Endodermal cell (in vitro differentiated cells): ENCODE results near the gene MAPK9. TPM values are rescaled to one million over a fixed set of nuclear protein-coding genes. Genes with fewer than 3 reads are reported as not detected.
A peak's percentile ranks its signal among the peaks of the same experiment; 100 is the strongest.

ENCODE experiments used
- DNase-seq: peaks from one replicate; pipeline ENCODE4 v3.0.0-alpha.2; 2017
- H3K27ac ChIP-seq: 2 replicates; pipeline ENCODE4 v1.5.1; 2013; ENCODE audit warnings: mild to moderate bottlenecking, low read depth, low read length, moderate library complexity
- H3K27me3 ChIP-seq: 2 replicates; pipeline ENCODE4 v1.6.1; 2013; ENCODE audit warnings: mild to moderate bottlenecking, low read length, moderate library complexity; ENCODE audit not compliant: insufficient read depth, control insufficient read depth, poor library complexity, severe bottlenecking
- H3K36me3 ChIP-seq: 2 replicates; pipeline ENCODE4 v1.7.0; 2013; ENCODE audit warnings: mild to moderate bottlenecking, low read length, moderate library complexity; ENCODE audit not compliant: control insufficient read depth, insufficient read depth
- H3K4me1 ChIP-seq: one replicate; pipeline ENCODE4 v1.7.0; 2013; ENCODE audit warnings: low read length; ENCODE audit not compliant: control insufficient read depth, insufficient read depth
- H3K4me3 ChIP-seq: 2 replicates; pipeline ENCODE4 v1.5.1; 2013; ENCODE audit warnings: mild to moderate bottlenecking, low read length, moderate library complexity
- H3K9ac ChIP-seq: 2 replicates; pipeline ENCODE4 v1.6.1; 2013; ENCODE audit warnings: mild to moderate bottlenecking, low read length, moderate library complexity; ENCODE audit not compliant: poor library complexity, severe bottlenecking; ENCODE audit errors: extremely low read depth
- H3K9me3 ChIP-seq: 2 replicates; pipeline ENCODE4 v1.6.1; 2013; ENCODE audit warnings: mild to moderate bottlenecking, low read length, moderate library complexity; ENCODE audit not compliant: control insufficient read depth
- H3K27ac Mint-ChIP-seq: 2 replicates; pipeline ENCODE4 v1.8.0; 2020; ENCODE audit warnings: mixed read lengths
- H3K27me3 Mint-ChIP-seq: 2 replicates; pipeline ENCODE4 v1.8.0; 2021; ENCODE audit warnings: mild to moderate bottlenecking, mixed read lengths; ENCODE audit not compliant: insufficient read depth
- H3K36me3 Mint-ChIP-seq: 2 replicates; pipeline ENCODE4 v1.8.0; 2020; ENCODE audit warnings: low read depth, mixed read lengths
- H3K4me1 Mint-ChIP-seq: 2 replicates; pipeline ENCODE4 v1.8.0; 2020; ENCODE audit warnings: mixed read lengths
- H3K4me3 Mint-ChIP-seq: 2 replicates; pipeline ENCODE4 v1.8.0; 2020; ENCODE audit warnings: mild to moderate bottlenecking, moderate library complexity, mixed read lengths
- H3K9me3 Mint-ChIP-seq: 2 replicates; pipeline ENCODE4 v1.8.0; 2020; ENCODE audit warnings: mild to moderate bottlenecking, mixed read lengths
- CTCF ChIP-seq: fragments of 200-600 bp; sonication (generic); conservative IDR thresholded peaks from 2 replicates; pipeline ENCODE4 v1.5.0; 2021; ENCODE audit warnings: antibody characterized with exemption, mild to moderate bottlenecking
- WGBS, 2 experiments: methylation state at CpG; one replicate each; pipeline versions ENCODE4 v1.1.5 to v1.1.7; 2013; ENCODE audit warnings: missing lambda C conversion rate in 2 of 2, mixed read lengths in 1 of 2; ENCODE audit not compliant: insufficient coverage in 1 of 2, insufficient read length in 1 of 2; 5-methylcytosine and 5-hydroxymethylcytosine counted together
- total RNA-seq, 2 donors: library from RNA; stranded (reverse); fragmentation: NEBNext Ultra II Directional in 1 of 2; extraction: Animal tissue kit (Norgen Biotek cat#: 25700) in 1 of 2; gene quantifications; 2 replicates in 1 of 2; 3 replicates in 1 of 2; pipeline ENCODE4 v1.2.1, GENCODE V29; 2021

The MAPK9 gene
- total RNA-seq, 2 donors from 2014 or later: 45.6 to 51.8 TPM

- no peaks in the 10 kb centered on the region for H3K9me3 Mint-ChIP-seq
- Histone ChIP-seq H3K9ac (no peak overlapping the region), H3K36me3 (peaks cover 52% of the 10 kb centered on the region), H3K4me1 (no peaks in the 10 kb centered on the region), H3K27ac (no peak overlapping the region), H3K9me3 (no peaks in the 10 kb centered on the region), H3K27me3 (no peaks in the 10 kb centered on the region), H3K4me3 (no peak overlapping the region)
- H3K27ac Mint-ChIP-seq: no peak overlapping the region
- peaks cover 39% of the 10 kb centered on the region for H3K36me3 Mint-ChIP-seq
- no peak overlapping the region for H3K4me3 Mint-ChIP-seq
- H3K4me1 Mint-ChIP-seq: no peaks in the 10 kb centered on the region
- DNase-seq: no peak
- H3K27me3 Mint-ChIP-seq: no peaks in the 10 kb centered on the region
- no peak for TF ChIP-seq CTCF
- 93 to 95% methylated on average over 19 to 20 of the region's 20 CpGs for WGBS, 2 experiments
These were observed 24.7 kb upstream of the MAPK9 start for GRCh38 chr5:180316586-180316985.

GRCh38 chr5:180315762-180316212 is 23.9 kb upstream of the MAPK9 start:
- no peaks in the 10 kb centered on the region for H3K4me1 ChIP-seq
- H3K9ac ChIP-seq: no peak overlapping the region
- Mint-ChIP-seq H3K9me3 (no peaks in the 10 kb centered on the region), H3K27me3 (no peaks in the 10 kb centered on the region), H3K36me3 (peaks cover 42% of the 10 kb centered on the region), H3K4me3 (no peak overlapping the region), H3K27ac (no peak overlapping the region), H3K4me1 (no peaks in the 10 kb centered on the region)
- peak; percentile 89 for DNase-seq
- H3K27me3 ChIP-seq: no peaks in the 10 kb centered on the region
- H3K27ac ChIP-seq: no peak overlapping the region
- peak; percentile 96 for TF ChIP-seq CTCF
- peaks cover 46% of the 10 kb centered on the region for H3K36me3 ChIP-seq
- WGBS, 2 experiments: 94 to 95% methylated on average over 7 to 9 of the region's 9 CpGs
- no peak overlapping the region for H3K4me3 ChIP-seq
- no peaks in the 10 kb centered on the region for H3K9me3 ChIP-seq

GRCh38 chr5:180313677-180314505 is 22.0 kb upstream of the MAPK9 start:
- DNase-seq: no peak
- no peaks in the 10 kb centered on the region for H3K27me3 Mint-ChIP-seq
- no peak overlapping the region for H3K27ac Mint-ChIP-seq
- Histone ChIP-seq H3K9me3 (no peaks in the 10 kb centered on the region), H3K27me3 (no peaks in the 10 kb centered on the region), H3K9ac (no peak overlapping the region), H3K4me1 (no peaks in the 10 kb centered on the region), H3K27ac (no peak overlapping the region), H3K4me3 (no peak overlapping the region), H3K36me3 (peaks cover 35% of the 10 kb centered on the region)
- TF ChIP-seq CTCF: no peak
- H3K9me3 Mint-ChIP-seq: no peaks in the 10 kb centered on the region
- H3K4me3 Mint-ChIP-seq: no peak overlapping the region
- peaks cover 34% of the 10 kb centered on the region for H3K36me3 Mint-ChIP-seq
- H3K4me1 Mint-ChIP-seq: no peaks in the 10 kb centered on the region
- WGBS, 2 experiments: 96 to 97% methylated on average over 33 to 50 of the region's 50 CpGs
